T-helper 1 cell treated with Interleukin-12 subunit alpha and Interleukin-12 subunit beta and Interleukin-4 antibody, amounts not matched to agents 30 μg/mL and 1 μg/mL, for 36 hours (primary cell): Measurements from ENCODE around the gene SLC26A2.
"Not testable (repeated sequence)": the region's sequence is repeated elsewhere in the genome, so short reads cannot be mapped to it uniquely, and the experiment has no call there.

Experiments
- H3K27ac Mint-ChIP-seq: one replicate; pipeline ENCODE4 v1.8.0; 2021; ENCODE audit warnings: mild to moderate bottlenecking, mixed read lengths
- H3K27me3 Mint-ChIP-seq: one replicate; pipeline ENCODE4 v1.8.0; 2021; ENCODE audit warnings: low read depth, mixed read lengths
- H3K36me3 Mint-ChIP-seq: one replicate; pipeline ENCODE4 v1.8.0; 2021; ENCODE audit warnings: low read depth, mixed read lengths
- H3K4me1 Mint-ChIP-seq: one replicate; pipeline ENCODE4 v1.8.0; 2021; ENCODE audit warnings: low read depth, mixed read lengths
- H3K4me3 Mint-ChIP-seq: one replicate; pipeline ENCODE4 v1.8.0; 2021; ENCODE audit warnings: mild to moderate bottlenecking, moderate library complexity, mixed read lengths
- H3K9me3 Mint-ChIP-seq: one replicate; pipeline ENCODE4 v1.8.0; 2021; ENCODE audit warnings: mixed read lengths

SLC26A2 gene

DNA sequence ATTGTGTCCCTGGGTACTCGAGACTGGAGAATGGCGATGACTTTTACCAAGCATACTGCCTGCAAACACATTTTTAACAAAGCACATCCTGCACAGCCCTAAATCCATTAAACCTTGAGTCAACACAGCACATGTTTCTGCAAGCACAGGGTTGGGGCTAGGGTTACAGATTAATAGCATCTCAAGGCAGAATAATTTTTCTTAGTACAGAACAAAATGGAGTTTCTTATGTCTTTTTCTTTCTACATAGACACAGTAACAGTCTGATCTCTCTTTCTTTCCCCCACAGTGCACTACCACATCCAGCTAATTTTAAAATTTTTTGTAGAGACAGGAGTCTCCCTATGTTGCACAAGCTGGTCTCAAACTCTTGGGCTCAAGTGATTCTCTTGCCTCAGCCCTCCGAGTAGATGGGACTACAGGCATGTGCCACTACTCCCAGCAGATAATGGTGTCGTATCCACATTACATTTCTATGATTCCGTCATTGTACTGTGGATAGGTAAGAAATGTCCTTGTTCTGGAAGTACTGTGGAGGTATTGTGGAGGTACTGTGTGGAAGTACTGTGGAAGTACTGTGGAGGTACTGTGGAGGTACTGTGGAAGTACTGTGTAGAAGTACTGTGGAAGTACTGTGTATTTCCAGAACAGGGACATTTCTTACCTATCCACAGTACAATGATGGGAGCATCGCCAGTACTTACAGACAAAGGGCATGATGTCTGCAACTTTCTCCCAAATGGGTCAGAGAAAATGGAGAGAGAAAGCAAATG is 17.2 kb upstream of the SLC26A2 start:
- not testable (repeated sequence) for H3K27me3 Mint-ChIP-seq, H3K4me3 Mint-ChIP-seq, H3K36me3 Mint-ChIP-seq

DNA sequence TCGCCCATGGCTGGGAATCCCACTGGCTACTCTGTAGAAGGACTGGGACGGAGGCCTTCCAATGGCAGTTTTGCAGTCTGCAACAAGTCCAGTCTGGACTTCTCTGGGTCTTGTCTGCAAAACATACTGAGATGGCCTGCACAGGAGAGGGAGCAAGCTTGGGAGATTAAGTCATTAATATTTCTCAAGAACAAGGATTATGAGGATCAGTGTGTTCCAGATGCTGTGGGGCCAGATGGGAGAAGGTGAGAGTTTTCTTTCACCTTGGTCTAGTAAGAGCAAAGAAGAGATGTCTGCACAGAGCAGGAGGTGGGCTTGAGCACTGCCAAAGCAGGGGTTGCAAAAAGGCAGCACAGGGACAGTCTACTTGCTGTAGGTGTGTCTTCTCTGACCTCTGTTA is 15.9 kb upstream of the SLC26A2 start, which contains the start of gene PDE6A:
PDE6A (minus strand) TSS at position 128 of the 400 bp plus-strand sequence; CDS start at position 8, 120 bp downstream.
- peaks cover 4% of the 10 kb centered on the region for H3K4me1 Mint-ChIP-seq
- no peak within 1 kb of the TSS for H3K27ac Mint-ChIP-seq
- H3K36me3 Mint-ChIP-seq, result no peaks in the 10 kb centered on the region
- H3K9me3 Mint-ChIP-seq, result no peaks in the 10 kb centered on the region
- H3K4me3 Mint-ChIP-seq, result no peak within 1 kb of the TSS
- peaks cover 4% of the 10 kb centered on the region for H3K27me3 Mint-ChIP-seq

More for the DNA sequence above, 17.2 kb upstream of the SLC26A2 start:
- not testable (repeated sequence) for H3K27ac Mint-ChIP-seq, H3K4me1 Mint-ChIP-seq, H3K9me3 Mint-ChIP-seq

DNA sequence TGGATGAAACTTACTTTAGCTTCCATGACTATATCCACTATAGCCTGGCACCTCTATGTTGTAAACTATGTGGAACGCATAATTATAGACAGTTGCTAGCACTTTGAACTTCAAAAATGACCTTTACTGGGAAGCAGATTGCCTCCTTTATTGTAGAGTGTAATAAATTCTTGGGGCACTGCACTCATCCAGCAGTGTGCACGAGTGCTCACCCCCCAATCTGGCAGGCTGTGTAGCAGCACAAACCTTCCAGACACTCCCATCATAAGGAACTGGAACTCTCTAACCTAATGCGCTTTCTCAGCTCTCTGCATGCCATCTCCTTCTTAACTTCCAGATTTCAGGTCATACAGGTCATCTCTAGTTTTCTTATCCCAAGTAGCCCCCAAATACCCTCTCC is 14.4 kb upstream of the SLC26A2 start:
- Mint-ChIP-seq H3K36me3 (no peaks in the 10 kb centered on the region), H3K27ac (no peak overlapping the region), H3K9me3 (no peaks in the 10 kb centered on the region), H3K4me1 (no peaks in the 10 kb centered on the region), H3K27me3 (peaks cover 4% of the 10 kb centered on the region), H3K4me3 (no peak overlapping the region)

- H3K4me1 Mint-ChIP-seq, result no peaks in the 10 kb centered on the region
- no peak overlapping the region for H3K4me3 Mint-ChIP-seq
- H3K27me3 Mint-ChIP-seq, result peaks cover 4% of the 10 kb centered on the region
- H3K36me3 Mint-ChIP-seq, result no peaks in the 10 kb centered on the region
- H3K27ac Mint-ChIP-seq, result no peak overlapping the region
- no peaks in the 10 kb centered on the region for H3K9me3 Mint-ChIP-seq
These were observed 11.6 kb upstream of the SLC26A2 start for GRCh38 chr5:149948993-149949392.

- H3K9me3 Mint-ChIP-seq, result no peaks in the 10 kb centered on the region
These were observed 9.3 kb upstream of the SLC26A2 start for GRCh38 chr5:149951138-149951749.

DNA sequence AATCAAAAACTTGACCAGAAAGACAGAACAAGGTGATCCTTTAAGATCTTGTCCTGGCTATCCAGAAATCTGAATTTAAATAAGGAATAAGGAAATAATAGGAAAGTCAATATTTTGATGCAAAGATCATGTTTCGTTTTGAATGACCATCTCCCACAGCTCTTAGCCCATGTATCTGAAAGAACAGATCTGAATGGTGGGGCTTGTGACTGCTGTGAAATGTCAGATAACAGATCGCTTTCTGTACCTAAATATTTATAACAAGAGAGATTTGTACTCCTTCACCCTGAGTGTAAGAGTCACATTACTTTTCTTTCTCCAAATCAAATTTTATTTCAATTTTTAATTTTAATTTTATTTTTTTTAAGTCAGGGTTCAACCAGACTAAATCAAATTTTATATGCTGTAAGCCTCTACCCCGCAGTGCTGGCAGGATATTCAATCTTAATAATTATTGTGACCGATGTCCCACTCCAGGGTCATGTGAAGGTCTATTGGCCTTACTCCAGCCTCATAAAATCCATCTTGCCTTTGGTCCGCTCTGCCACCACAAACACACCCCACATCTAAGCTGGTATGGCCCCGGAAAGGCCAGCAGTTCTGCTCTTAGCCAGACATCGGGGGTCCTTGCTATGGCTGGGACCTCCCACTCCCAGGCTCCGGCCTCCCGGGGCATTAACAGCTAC is 7.0 kb upstream of the SLC26A2 start:
- Mint-ChIP-seq H3K9me3 (no peaks in the 10 kb centered on the region), H3K4me1 (no peaks in the 10 kb centered on the region), H3K4me3 (no peak overlapping the region), H3K27ac (no peak overlapping the region), H3K27me3 (peaks cover under 1% of the 10 kb centered on the region), H3K36me3 (no peaks in the 10 kb centered on the region)

More at GRCh38 chr5:149951138-149951749, 9.3 kb upstream of the SLC26A2 start:
- Mint-ChIP-seq H3K4me3 (no peak overlapping the region), H3K27ac (no peak overlapping the region), H3K4me1 (no peaks in the 10 kb centered on the region), H3K36me3 (no peaks in the 10 kb centered on the region), H3K27me3 (peaks cover 4% of the 10 kb centered on the region)

DNA sequence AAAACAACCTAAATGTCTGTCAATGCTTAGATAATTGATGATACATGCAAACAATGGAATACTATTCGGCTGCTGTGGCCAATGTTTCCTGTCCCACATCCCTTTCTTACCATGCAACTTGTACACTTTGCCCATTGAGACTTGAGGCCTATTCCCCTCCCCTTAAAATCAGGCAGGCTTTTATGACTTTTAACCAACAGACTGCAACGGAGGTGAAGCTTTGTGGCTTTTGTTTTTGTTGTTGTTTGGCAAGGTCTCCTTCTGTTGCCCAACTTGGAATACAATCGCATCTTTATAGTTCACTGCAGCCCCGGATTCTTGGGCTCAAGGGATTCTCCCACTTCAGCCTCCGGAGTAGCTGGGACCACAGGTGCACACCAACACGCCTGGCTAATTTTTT is 5.8 kb upstream of the SLC26A2 start:
- Mint-ChIP-seq H3K27me3 (no peaks in the 10 kb centered on the region), H3K4me3 (no peak overlapping the region), H3K4me1 (peaks cover 6% of the 10 kb centered on the region), H3K36me3 (no peaks in the 10 kb centered on the region), H3K9me3 (no peaks in the 10 kb centered on the region), H3K27ac (no peak overlapping the region)

- Mint-ChIP-seq H3K27ac (no peak overlapping the region), H3K36me3 (no peaks in the 10 kb centered on the region), H3K27me3 (no peaks in the 10 kb centered on the region)
These were observed 3.9 kb upstream of the SLC26A2 start for GRCh38 chr5:149956685-149957084.

GRCh38 chr5:149957855-149958254 is 2.7 kb upstream of the SLC26A2 start:
- Mint-ChIP-seq H3K27ac (no peak overlapping the region), H3K4me1 (peaks cover 27% of the 10 kb centered on the region), H3K27me3 (no peaks in the 10 kb centered on the region), H3K9me3 (no peaks in the 10 kb centered on the region), H3K4me3 (no peak overlapping the region), H3K36me3 (peaks cover 2% of the 10 kb centered on the region)

More at GRCh38 chr5:149956685-149957084, 3.9 kb upstream of the SLC26A2 start:
- no peak overlapping the region for H3K4me3 Mint-ChIP-seq
- peaks cover 16% of the 10 kb centered on the region for H3K4me1 Mint-ChIP-seq
- no peaks in the 10 kb centered on the region for H3K9me3 Mint-ChIP-seq

DNA sequence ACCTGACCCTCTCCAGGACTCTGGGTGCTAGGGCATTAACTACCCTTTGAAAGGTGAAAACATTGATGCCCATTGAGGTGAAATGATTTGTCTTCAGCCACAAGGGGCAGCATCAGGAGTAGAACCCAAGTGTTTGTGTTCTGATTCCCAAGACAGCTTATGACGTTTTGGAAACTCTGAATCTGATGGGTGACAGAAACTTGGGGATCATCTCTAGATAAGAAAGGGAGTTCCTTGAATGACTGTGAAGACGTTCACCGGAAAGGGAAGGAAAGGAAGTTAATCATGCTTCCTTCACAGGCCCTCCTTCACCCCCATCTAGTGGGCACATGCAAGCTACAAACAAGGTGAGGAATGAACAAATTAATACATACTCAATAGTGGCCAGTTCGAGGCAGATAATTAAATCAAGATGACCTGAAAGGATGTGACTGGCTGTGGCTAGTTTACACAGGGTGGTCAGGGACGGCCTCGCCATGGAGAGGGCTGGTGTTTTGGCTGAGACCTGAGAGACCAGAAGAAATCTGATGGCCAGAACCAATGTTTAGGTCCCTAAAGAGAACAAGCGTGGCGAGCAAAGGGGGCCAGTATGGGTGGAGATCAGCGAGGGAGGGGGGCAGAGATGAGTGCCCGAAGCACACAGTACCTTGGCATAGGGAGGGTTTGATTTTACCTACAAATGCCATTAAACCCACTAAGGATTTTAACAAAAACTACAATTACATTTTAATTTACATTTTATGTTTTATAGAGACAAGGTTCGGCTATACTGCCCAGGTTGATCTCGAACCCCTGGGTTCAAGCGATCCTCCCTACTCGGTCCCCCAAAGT is 937 bp upstream of the SLC26A2 start:
- no peaks in the 10 kb centered on the region for H3K27me3 Mint-ChIP-seq
- H3K4me1 Mint-ChIP-seq, result peaks cover 27% of the 10 kb centered on the region
- peaks cover 2% of the 10 kb centered on the region for H3K36me3 Mint-ChIP-seq
- no peaks in the 10 kb centered on the region for H3K9me3 Mint-ChIP-seq
- peak overlapping the region; percentile 93 for H3K27ac Mint-ChIP-seq
- H3K4me3 Mint-ChIP-seq, result peak overlapping the region; percentile 84

- peak overlapping the region; percentile 53 for H3K27ac Mint-ChIP-seq
- H3K9me3 Mint-ChIP-seq, result no peaks in the 10 kb centered on the region
- peak overlapping the region; percentile 84 for H3K4me3 Mint-ChIP-seq
- no peaks in the 10 kb centered on the region for H3K27me3 Mint-ChIP-seq
- H3K36me3 Mint-ChIP-seq, result peaks cover 3% of the 10 kb centered on the region
- H3K4me1 Mint-ChIP-seq, result peaks cover 27% of the 10 kb centered on the region
These were observed 678 bp downstream of the SLC26A2 start for GRCh38 chr5:149961186-149961685.

DNA sequence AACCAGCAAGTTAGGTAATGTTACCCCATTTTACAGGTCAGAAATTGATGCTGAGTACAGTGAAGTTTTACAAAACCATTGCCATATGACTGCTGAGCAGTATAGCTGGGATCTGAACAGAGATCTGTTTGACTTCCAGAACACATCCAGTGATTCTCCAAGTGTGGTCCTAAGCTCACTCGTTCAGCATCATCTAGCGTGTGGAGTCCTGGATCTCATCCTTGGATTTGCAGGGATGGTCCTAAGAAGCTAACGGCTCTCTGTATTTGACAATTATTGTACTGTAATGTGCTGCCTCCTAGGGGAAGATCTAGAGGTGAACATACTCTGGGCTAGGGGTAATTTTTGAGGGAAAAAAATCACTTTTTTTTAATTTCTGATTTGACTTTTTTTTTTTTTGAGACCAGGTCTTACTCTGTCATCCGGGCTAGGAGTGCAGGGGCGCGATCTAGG is 1.4 kb downstream of the SLC26A2 start:
- H3K27me3 Mint-ChIP-seq, result no peaks in the 10 kb centered on the region
- H3K4me3 Mint-ChIP-seq, result peak overlapping the region; percentile 84
- no peak overlapping the region for H3K27ac Mint-ChIP-seq
- no peaks in the 10 kb centered on the region for H3K9me3 Mint-ChIP-seq
- H3K36me3 Mint-ChIP-seq, result peaks cover 3% of the 10 kb centered on the region
- peaks cover 27% of the 10 kb centered on the region for H3K4me1 Mint-ChIP-seq

DNA sequence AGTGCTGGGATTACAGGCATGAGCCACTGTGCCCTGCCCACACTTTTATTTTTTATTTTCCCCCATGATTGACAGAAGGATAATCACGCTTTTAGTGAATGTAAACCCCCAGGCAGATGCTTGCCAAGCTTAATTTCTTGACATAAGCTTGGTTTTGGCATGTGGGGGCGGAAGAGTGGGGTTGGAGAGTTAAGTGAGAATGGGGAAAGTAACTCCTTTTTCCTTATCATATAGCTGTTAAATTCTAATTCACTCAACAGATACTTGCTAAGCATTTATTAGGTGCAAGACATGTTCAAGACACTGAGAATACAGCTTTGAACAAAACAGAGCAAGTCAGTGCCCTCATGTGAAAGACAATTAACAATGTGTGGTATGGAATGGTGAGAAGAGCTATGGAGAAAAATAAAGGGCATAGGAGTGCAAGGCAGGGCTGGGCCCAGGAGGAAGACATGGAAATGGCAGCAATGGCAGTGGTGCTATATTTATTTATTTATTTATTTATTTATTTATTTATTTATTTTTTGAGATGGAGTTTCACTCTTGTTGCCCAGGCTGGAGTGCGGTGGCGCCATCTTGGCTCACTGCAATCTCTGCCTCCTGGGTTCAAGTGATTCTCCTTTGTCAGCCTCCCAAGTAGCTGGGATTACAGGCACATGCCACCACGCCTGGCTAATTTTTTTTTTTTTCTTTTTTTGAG is 2.2 kb downstream of the SLC26A2 start:
- H3K4me1 Mint-ChIP-seq, result peaks cover 27% of the 10 kb centered on the region
- no peaks in the 10 kb centered on the region for H3K9me3 Mint-ChIP-seq
- H3K27me3 Mint-ChIP-seq, result no peaks in the 10 kb centered on the region
- H3K27ac Mint-ChIP-seq, result no peak overlapping the region
- H3K36me3 Mint-ChIP-seq, result peaks cover 3% of the 10 kb centered on the region
- H3K4me3 Mint-ChIP-seq, result no peak overlapping the region
